ENCODE results near the gene MAST2.
A peak's percentile ranks its signal among the peaks of the same experiment; 100 is the strongest.

MAST2 gene

GRCh38 chr1:45803299-45803780 lies at the start of gene MAST2:
Gene MAST2, plus strand, starts transcription at chr1:45803612. Its CDS starts 284 bp downstream, at chr1:45803896.
- DNase-seq (ENCODE audit: low spot score) = peak; percentile 99

- no peak for DNase-seq (ENCODE audit: low spot score)
Measured at GRCh38 chr1:45755697-45756096, 47.7 kb upstream of the MAST2 start.

- DNase-seq (ENCODE audit: low spot score) = no peak
Measured at GRCh38 chr1:45762291-45762690, 41.1 kb upstream of the MAST2 start.

- DNase-seq (ENCODE audit: low spot score) = no peak
Measured at GRCh38 chr1:45765999-45766792, 37.2 kb upstream of the MAST2 start.

GRCh38 chr1:45767035-45767434 lies 36.4 kb upstream of the MAST2 start:
- peak; percentile 52 for DNase-seq (ENCODE audit: low spot score)

- peak; percentile 51 for DNase-seq (ENCODE audit: low spot score)
Measured at GRCh38 chr1:45769261-45769932, 34.0 kb upstream of the MAST2 start.

GRCh38 chr1:45772971-45773370 lies 30.4 kb upstream of the MAST2 start:
- DNase-seq (ENCODE audit: low spot score) = no peak

GRCh38 chr1:45775794-45776193 lies 27.6 kb upstream of the MAST2 start:
- no peak for DNase-seq (ENCODE audit: low spot score)

GRCh38 chr1:45785583-45785982 lies 17.8 kb upstream of the MAST2 start:
- DNase-seq (ENCODE audit: low spot score) = no peak

- DNase-seq (ENCODE audit: low spot score) = no peak
Measured at GRCh38 chr1:45787905-45788304, 15.5 kb upstream of the MAST2 start.

GRCh38 chr1:45789601-45790000 lies 13.8 kb upstream of the MAST2 start:
- no peak for DNase-seq (ENCODE audit: low spot score)

GRCh38 chr1:45792744-45793143 lies 10.7 kb upstream of the MAST2 start:
- DNase-seq (ENCODE audit: low spot score) = no peak

- no peak for DNase-seq (ENCODE audit: low spot score)
Measured at GRCh38 chr1:45793942-45794604, 9.3 kb upstream of the MAST2 start.

GRCh38 chr1:45796381-45796780 lies 7.0 kb upstream of the MAST2 start:
- DNase-seq (ENCODE audit: low spot score) = no peak

- DNase-seq (ENCODE audit: low spot score) = no peak
Measured at GRCh38 chr1:45796946-45797345, 6.5 kb upstream of the MAST2 start.

- DNase-seq (ENCODE audit: low spot score) = no peak
Measured at GRCh38 chr1:45800899-45801298, 2.5 kb upstream of the MAST2 start.

- DNase-seq (ENCODE audit: low spot score) = peak; percentile 98
Measured at GRCh38 chr1:45802343-45803298, 791 bp upstream of the MAST2 start.

GRCh38 chr1:45803781-45804668 lies 613 bp downstream of the MAST2 start:
- DNase-seq (ENCODE audit: low spot score) = peak; percentile 18

GRCh38 chr1:45804669-45804969 lies 1.2 kb downstream of the MAST2 start:
- no peak for DNase-seq (ENCODE audit: low spot score)

GRCh38 chr1:45806129-45806528 lies 2.7 kb downstream of the MAST2 start:
- DNase-seq (ENCODE audit: low spot score) = no peak

GRCh38 chr1:45809761-45810160 lies 6.3 kb downstream of the MAST2 start:
- DNase-seq (ENCODE audit: low spot score) = no peak
